GM18909 (cell line): ENCODE data around the gene THOC1.

ENCODE experiments used
- ATAC-seq: cut with Tn5 transposase; IDR thresholded peaks from one replicate; pipeline ENCODE4 v1.9.1; 2021; ENCODE audit warnings: mild to moderate bottlenecking; ENCODE audit not compliant: unreplicated experiment, poor library complexity

THOC1 gene

GRCh38 chr18:217532-218336 is 50.1 kb downstream of the THOC1 start:
- ATAC-seq = no peak

GRCh38 chr18:215448-216010 is 52.3 kb downstream of the THOC1 start:
- no peak for ATAC-seq

GRCh38 chr18:213966-214365 is 53.9 kb downstream of the THOC1 start:
- ATAC-seq = no peak

- no peak for ATAC-seq
Observed at GRCh38 chr18:213505-213904, 54.3 kb downstream of the THOC1 start.

GRCh38 chr18:212780-213179 is 55.1 kb downstream of the THOC1 start:
- no peak for ATAC-seq

- no peak for ATAC-seq
Observed at GRCh38 chr18:211582-211981, 56.3 kb downstream of the THOC1 start.

GRCh38 chr18:210733-211132 is 57.1 kb downstream of the THOC1 start:
- no peak for ATAC-seq

GRCh38 chr18:210075-210474 is 57.8 kb downstream of the THOC1 start:
- ATAC-seq = no peak

GRCh38 chr18:199768-200167 is 68.1 kb downstream of the THOC1 start:
- no peak for ATAC-seq

- ATAC-seq = no peak
Observed at GRCh38 chr18:199214-199613, 68.6 kb downstream of the THOC1 start.

GRCh38 chr18:195651-196050 is 72.2 kb downstream of the THOC1 start:
- no peak for ATAC-seq

GRCh38 chr18:192801-193200 is 75.0 kb downstream of the THOC1 start:
- ATAC-seq = no peak

- no peak for ATAC-seq
Observed at GRCh38 chr18:191725-192124, 76.1 kb downstream of the THOC1 start.

- ATAC-seq = no peak
Observed at GRCh38 chr18:189254-189653, 78.6 kb downstream of the THOC1 start.

- no peak for ATAC-seq
Observed at GRCh38 chr18:183769-184168, 84.1 kb downstream of the THOC1 start.

GRCh38 chr18:181711-182110 is 86.1 kb downstream of the THOC1 start:
- no peak for ATAC-seq

- no peak for ATAC-seq
Observed at GRCh38 chr18:179499-179898, 88.3 kb downstream of the THOC1 start.

- no peak for ATAC-seq
Observed at GRCh38 chr18:172361-172760, 95.5 kb downstream of the THOC1 start.
